ENCODE data around the gene PLPPR1. TPM values are rescaled to one million over a fixed set of nuclear protein-coding genes. Genes with fewer than 3 reads are reported as not detected.
"Not testable (repeated sequence)": the region's sequence is repeated elsewhere in the genome, so short reads cannot be mapped to it uniquely, and the experiment has no call there.

The PLPPR1 gene
- total RNA-seq, 1 donor from 2014 or later = 12.2 TPM

GRCh38 chr9:101270302-101270701 is 241.8 kb downstream of the PLPPR1 start:
- TF ChIP-seq CTCF (IDR thresholded peaks at IDR 0.05; ENCODE audit: unreplicated experiment) = no peak
- Mint-ChIP-seq H3K27me3 (no peaks in the 10 kb centered on the region), H3K4me1 (ENCODE audit: low read depth) (no peaks in the 10 kb centered on the region), H3K27ac (no peak overlapping the region), H3K4me3 (ENCODE audit: low read depth) (no peak overlapping the region), H3K36me3 (ENCODE audit: insufficient read depth) (peaks cover 2% of the 10 kb centered on the region), H3K9me3 (ENCODE audit: low read depth) (no peaks in the 10 kb centered on the region)
- no peak for DNase-seq (ENCODE audit: low spot score, unreplicated experiment)

GRCh38 chr9:101271102-101271501 is 242.6 kb downstream of the PLPPR1 start:
- Mint-ChIP-seq H3K27ac (no peak overlapping the region), H3K9me3 (ENCODE audit: low read depth) (no peaks in the 10 kb centered on the region)

GRCh38 chr9:101274971-101275768 is 246.6 kb downstream of the PLPPR1 start:
- peaks cover 2% of the 10 kb centered on the region for H3K36me3 Mint-ChIP-seq (ENCODE audit: insufficient read depth)
- no peak for DNase-seq (ENCODE audit: low spot score, unreplicated experiment)
- TF ChIP-seq CTCF (IDR thresholded peaks at IDR 0.05; ENCODE audit: unreplicated experiment) = no peak
- no peaks in the 10 kb centered on the region for H3K4me1 Mint-ChIP-seq (ENCODE audit: low read depth)
- H3K27ac Mint-ChIP-seq = no peak overlapping the region
- peaks cover 5% of the 10 kb centered on the region for H3K9me3 Mint-ChIP-seq (ENCODE audit: low read depth)
- H3K27me3 Mint-ChIP-seq = no peaks in the 10 kb centered on the region
- H3K4me3 Mint-ChIP-seq (ENCODE audit: low read depth) = no peak overlapping the region

More at GRCh38 chr9:101271102-101271501, 242.6 kb downstream of the PLPPR1 start:
- TF ChIP-seq CTCF (IDR thresholded peaks at IDR 0.05; ENCODE audit: unreplicated experiment) = no peak
- no peaks in the 10 kb centered on the region for H3K4me1 Mint-ChIP-seq (ENCODE audit: low read depth)
- peaks cover 2% of the 10 kb centered on the region for H3K36me3 Mint-ChIP-seq (ENCODE audit: insufficient read depth)
- no peak for DNase-seq (ENCODE audit: low spot score, unreplicated experiment)
- no peaks in the 10 kb centered on the region for H3K27me3 Mint-ChIP-seq
- no peak overlapping the region for H3K4me3 Mint-ChIP-seq (ENCODE audit: low read depth)

GRCh38 chr9:101275769-101276250 is 247.3 kb downstream of the PLPPR1 start:
- DNase-seq (ENCODE audit: low spot score, unreplicated experiment) = no peak
- peaks cover 11% of the 10 kb centered on the region for H3K9me3 Mint-ChIP-seq (ENCODE audit: low read depth)
- no peaks in the 10 kb centered on the region for H3K4me1 Mint-ChIP-seq (ENCODE audit: low read depth)
- peaks cover 4% of the 10 kb centered on the region for H3K36me3 Mint-ChIP-seq (ENCODE audit: insufficient read depth)
- TF ChIP-seq CTCF (IDR thresholded peaks at IDR 0.05; ENCODE audit: unreplicated experiment) = no peak
- H3K27me3 Mint-ChIP-seq = no peaks in the 10 kb centered on the region
- no peak overlapping the region for H3K4me3 Mint-ChIP-seq (ENCODE audit: low read depth)
- no peak overlapping the region for H3K27ac Mint-ChIP-seq

GRCh38 chr9:101291043-101291442 is 262.5 kb downstream of the PLPPR1 start:
- not testable (repeated sequence) for H3K4me3 Mint-ChIP-seq (ENCODE audit: low read depth)

GRCh38 chr9:101299901-101300300 is 271.4 kb downstream of the PLPPR1 start:
- no peaks in the 10 kb centered on the region for H3K27me3 Mint-ChIP-seq
- no peaks in the 10 kb centered on the region for H3K4me1 Mint-ChIP-seq (ENCODE audit: low read depth)
- DNase-seq (ENCODE audit: low spot score, unreplicated experiment) = no peak
- no peaks in the 10 kb centered on the region for H3K36me3 Mint-ChIP-seq (ENCODE audit: insufficient read depth)
- H3K4me3 Mint-ChIP-seq (ENCODE audit: low read depth) = no peak overlapping the region
- H3K27ac Mint-ChIP-seq = no peak overlapping the region
- H3K9me3 Mint-ChIP-seq (ENCODE audit: low read depth) = no peaks in the 10 kb centered on the region
- TF ChIP-seq CTCF (IDR thresholded peaks at IDR 0.05; ENCODE audit: unreplicated experiment) = no peak

More at GRCh38 chr9:101291043-101291442, 262.5 kb downstream of the PLPPR1 start:
- H3K36me3 Mint-ChIP-seq (ENCODE audit: insufficient read depth) = peaks cover 15% of the 10 kb centered on the region
- H3K9me3 Mint-ChIP-seq (ENCODE audit: low read depth); H3K27ac Mint-ChIP-seq; H3K4me1 Mint-ChIP-seq (ENCODE audit: low read depth); H3K27me3 Mint-ChIP-seq; DNase-seq (ENCODE audit: low spot score, unreplicated experiment): not testable (repeated sequence)
